Cardiac fibroblast (primary cell): ENCODE measurements around the gene STAT1.
"Not testable (repeated sequence)": the region's sequence is repeated elsewhere in the genome, so short reads cannot be mapped to it uniquely, and the experiment has no call there.

ENCODE experiments used
- DNase-seq, 2 donors: peaks; one replicate each; pipeline versions ENCODE4 v3.0.0 to v3.0.0-alpha.2; 2010; ENCODE audit warnings: low read depth in 2 of 2
- H3K4me3 ChIP-seq, 2 donors: replicated peaks in 1 of 2; 1 replicate in 1 of 2; 2 replicates in 1 of 2; pipeline ENCODE4 v1.5.1; 2011; ENCODE audit warnings: low read depth in 2 of 2, low read length in 2 of 2, mild to moderate bottlenecking in 2 of 2, moderate library complexity in 1 of 2
- CTCF ChIP-seq: IDR thresholded peaks from one replicate; pipeline ENCODE4 v1.5.1; 2011; ENCODE audit warnings: low read depth, mild to moderate bottlenecking, low read length, inconsistent platforms

Gene STAT1

DNA sequence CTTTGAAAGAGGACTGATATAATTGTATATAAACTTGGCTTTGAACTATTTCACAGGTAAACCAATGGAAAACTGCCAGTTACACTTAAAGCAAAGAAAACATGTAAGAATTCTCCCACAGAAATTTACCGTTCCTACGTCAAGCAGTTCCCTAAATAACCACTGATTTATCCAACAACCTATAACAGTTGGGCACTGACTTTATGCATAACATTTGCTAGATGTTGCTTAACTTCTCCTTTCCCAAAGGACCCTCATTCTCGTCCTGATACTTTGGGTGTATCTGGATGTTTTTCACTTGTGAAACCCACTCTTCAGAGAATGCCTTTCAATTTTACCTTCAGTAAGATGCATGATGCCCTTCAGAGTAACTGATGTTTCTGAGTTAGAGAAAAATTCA is 43.8 kb downstream of the STAT1 start:
- no peak for TF ChIP-seq CTCF

DNA sequence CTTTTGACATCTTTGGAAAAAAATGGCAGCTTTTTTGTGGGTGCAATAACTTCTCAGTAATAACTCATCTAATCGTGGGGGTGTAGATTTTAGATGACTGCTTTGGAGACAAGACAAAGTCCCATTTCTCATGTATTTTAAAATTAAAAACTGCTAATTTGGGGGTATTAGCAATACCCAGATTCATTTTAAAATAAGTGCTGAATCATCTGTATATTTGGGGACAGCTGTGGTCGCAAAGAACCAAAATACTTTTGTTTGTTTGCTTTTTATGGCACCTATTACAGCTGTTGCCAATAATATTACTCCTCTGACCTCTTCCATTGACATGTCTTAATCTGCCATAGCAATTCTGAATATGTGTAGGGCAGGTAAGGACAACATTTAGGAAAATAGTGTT is 45.4 kb downstream of the STAT1 start:
- no peak for DNase-seq
- TF ChIP-seq CTCF = no peak
- no peak overlapping the region for H3K4me3 ChIP-seq

More for the DNA sequence above, 43.8 kb downstream of the STAT1 start:
- DNase-seq = no peak
- H3K4me3 ChIP-seq = no peak overlapping the region

DNA sequence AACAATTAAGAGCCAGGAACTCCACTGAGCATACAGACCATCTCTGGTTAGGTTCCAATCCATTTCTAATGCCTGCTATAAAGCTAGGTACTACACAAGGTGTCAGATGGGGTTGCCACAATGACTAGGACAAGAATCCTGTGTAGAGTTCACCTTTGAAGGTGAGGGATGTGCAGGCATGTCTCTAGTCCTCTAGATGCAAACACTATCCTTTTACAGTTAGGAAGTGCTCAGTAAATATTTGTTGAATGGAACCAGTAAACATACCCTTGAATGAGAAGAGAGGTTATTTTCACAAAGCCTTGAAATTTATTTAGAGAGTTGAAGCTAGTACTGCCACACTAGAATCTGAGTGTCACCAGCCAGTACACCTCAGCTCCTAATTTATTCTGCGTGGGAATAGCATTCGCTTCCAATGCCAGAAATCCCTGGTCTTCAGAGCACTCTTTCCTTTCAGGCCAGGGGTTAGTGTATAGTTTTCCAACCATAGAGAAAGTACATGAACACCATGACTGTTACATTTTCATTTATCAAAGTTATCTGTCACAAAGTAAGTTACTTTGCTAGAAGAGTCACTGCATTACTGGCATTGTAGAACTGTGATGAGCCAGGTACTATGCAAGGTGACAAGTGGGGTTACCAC is 48.3 kb downstream of the STAT1 start:
- no peak for TF ChIP-seq CTCF
- DNase-seq = no peak
- H3K4me3 ChIP-seq = no peak overlapping the region

- no peak for TF ChIP-seq CTCF
- no peak overlapping the region for H3K4me3 ChIP-seq
- no peak for DNase-seq
Observed at GRCh38 chr2:190964170-190964795, 49.7 kb downstream of the STAT1 start.

GRCh38 chr2:190963088-190963487 is 50.9 kb downstream of the STAT1 start:
- H3K4me3 ChIP-seq = no peak overlapping the region
- no peak for DNase-seq
- no peak for TF ChIP-seq CTCF

DNA sequence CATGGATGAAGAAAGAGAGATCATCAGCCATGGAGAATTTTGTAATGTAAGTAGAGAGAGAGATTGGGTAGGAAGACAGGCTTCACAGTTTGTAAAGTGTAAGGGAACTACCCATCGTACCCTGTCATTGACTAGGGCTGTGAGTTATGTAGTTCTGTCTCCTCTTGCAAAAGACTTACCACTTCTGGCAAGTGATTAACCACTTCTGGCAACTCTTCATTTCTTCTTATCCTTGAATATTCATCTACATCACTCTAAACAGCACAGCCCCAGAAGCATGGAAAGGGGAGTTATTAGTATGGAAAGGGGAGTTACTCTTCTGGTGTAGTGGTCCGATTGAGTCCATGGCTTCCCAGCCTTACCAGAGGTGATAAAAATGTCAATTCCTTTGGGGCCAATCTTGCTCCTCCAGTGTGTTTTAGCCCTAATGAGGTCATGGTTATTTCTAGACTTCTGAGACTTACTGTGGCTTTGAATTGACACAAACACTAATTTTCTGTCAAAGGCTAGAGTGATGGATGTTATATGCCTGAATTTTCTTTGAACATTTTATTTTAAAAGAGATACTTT is 52.0 kb downstream of the STAT1 start:
- H3K4me3 ChIP-seq = no peak overlapping the region
- no peak for TF ChIP-seq CTCF
- DNase-seq = peak; percentile 40 to 69

DNA sequence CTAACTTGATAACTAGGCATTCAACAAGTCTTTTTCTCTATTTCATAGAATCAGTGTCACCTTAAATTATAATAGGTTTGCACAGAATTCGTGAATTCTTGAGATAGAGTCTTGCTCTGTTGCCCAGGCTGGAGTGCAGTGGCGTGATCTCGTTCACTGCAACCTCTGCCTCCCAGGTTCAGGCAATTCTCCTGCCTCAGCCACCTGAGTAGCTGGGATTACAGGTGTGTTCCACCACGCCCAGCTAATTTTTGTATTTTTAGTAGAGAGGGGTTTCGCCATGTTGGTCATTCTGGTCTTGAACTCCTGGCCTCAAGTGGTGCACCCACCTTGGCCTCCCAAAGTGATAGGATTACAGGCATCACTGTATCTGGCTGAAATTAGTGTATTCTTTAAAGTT is 52.9 kb downstream of the STAT1 start:
- not testable (repeated sequence) for H3K4me3 ChIP-seq, DNase-seq
